ENCODE measurements around the gene PTPRU.

PTPRU gene

GRCh38 chr1:29284961-29285560, 48.7 kb downstream of the PTPRU start:
- TF ChIP-seq KLF9 (tag by site-specific recombination; IDR thresholded peaks at IDR 0.05; ENCODE audit: low read depth) (no peak), ZNF654 (tag by site-specific recombination; IDR thresholded peaks at IDR 0.05; ENCODE audit: low read depth) (no peak), ZSCAN23 (tag by site-specific recombination; IDR thresholded peaks at IDR 0.05) (no peak), ZNF398 (tag by site-specific recombination; IDR thresholded peaks at IDR 0.05) (no peak), ZFP41 (tag by site-specific recombination; IDR thresholded peaks at IDR 0.05; ENCODE audit: borderline replicate concordance) (no peak), ZNF16 (tag by site-specific recombination; IDR thresholded peaks at IDR 0.05; ENCODE audit: low read depth) (no peak), ZNF2 (tag by site-specific recombination; IDR thresholded peaks at IDR 0.05) (no peak), ZNF830 (tag by site-specific recombination; IDR thresholded peaks at IDR 0.05; ENCODE audit: low read depth) (no peak), ZNF362 (tag by site-specific recombination; IDR thresholded peaks at IDR 0.05) (no peak), ZNF623 (tag by site-specific recombination; IDR thresholded peaks at IDR 0.05) (no peak)
- TF ChIP-seq, protein P1, sequence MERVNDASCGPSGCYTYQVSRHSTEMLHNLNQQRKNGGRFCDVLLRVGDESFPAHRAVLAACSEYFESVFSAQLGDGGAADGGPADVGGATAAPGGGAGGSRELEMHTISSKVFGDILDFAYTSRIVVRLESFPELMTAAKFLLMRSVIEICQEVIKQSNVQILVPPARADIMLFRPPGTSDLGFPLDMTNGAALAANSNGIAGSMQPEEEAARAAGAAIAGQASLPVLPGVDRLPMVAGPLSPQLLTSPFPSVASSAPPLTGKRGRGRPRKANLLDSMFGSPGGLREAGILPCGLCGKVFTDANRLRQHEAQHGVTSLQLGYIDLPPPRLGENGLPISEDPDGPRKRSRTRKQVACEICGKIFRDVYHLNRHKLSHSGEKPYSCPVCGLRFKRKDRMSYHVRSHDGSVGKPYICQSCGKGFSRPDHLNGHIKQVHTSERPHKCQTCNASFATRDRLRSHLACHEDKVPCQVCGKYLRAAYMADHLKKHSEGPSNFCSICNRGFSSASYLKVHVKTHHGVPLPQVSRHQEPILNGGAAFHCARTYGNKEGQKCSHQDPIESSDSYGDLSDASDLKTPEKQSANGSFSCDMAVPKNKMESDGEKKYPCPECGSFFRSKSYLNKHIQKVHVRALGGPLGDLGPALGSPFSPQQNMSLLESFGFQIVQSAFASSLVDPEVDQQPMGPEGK (tag by site-specific recombination; IDR thresholded peaks at IDR 0.05): no peak
- TF ChIP-seq, protein P2, sequence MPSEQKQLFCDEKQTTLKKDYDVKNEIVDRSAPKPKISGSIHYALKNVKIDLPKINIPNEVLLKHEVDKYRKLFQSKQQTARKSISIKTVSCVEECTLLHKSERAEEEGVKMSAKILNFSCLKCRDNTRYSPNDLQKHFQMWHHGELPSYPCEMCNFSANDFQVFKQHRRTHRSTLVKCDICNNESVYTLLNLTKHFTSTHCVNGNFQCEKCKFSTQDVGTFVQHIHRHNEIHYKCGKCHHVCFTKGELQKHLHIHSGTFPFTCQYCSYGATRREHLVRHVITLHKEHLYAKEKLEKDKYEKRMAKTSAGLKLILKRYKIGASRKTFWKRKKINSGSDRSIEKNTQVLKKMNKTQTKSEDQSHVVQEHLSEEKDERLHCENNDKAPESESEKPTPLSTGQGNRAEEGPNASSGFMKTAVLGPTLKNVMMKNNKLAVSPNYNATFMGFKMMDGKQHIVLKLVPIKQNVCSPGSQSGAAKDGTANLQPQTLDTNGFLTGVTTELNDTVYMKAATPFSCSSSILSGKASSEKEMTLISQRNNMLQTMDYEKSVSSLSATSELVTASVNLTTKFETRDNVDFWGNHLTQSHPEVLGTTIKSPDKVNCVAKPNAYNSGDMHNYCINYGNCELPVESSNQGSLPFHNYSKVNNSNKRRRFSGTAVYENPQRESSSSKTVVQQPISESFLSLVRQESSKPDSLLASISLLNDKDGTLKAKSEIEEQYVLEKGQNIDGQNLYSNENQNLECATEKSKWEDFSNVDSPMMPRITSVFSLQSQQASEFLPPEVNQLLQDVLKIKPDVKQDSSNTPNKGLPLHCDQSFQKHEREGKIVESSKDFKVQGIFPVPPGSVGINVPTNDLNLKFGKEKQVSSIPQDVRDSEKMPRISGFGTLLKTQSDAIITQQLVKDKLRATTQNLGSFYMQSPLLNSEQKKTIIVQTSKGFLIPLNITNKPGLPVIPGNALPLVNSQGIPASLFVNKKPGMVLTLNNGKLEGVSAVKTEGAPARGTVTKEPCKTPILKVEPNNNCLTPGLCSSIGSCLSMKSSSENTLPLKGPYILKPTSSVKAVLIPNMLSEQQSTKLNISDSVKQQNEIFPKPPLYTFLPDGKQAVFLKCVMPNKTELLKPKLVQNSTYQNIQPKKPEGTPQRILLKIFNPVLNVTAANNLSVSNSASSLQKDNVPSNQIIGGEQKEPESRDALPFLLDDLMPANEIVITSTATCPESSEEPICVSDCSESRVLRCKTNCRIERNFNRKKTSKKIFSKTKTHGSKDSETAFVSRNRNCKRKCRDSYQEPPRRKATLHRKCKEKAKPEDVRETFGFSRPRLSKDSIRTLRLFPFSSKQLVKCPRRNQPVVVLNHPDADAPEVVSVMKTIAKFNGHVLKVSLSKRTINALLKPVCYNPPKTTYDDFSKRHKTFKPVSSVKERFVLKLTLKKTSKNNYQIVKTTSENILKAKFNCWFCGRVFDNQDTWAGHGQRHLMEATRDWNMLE (tag by site-specific recombination; conservative IDR thresholded peaks at IDR 0.05; ENCODE audit: low read depth): no peak
- H3K4me1 ChIP-seq (ENCODE audit: control insufficient read depth, insufficient read depth, low read length): no peaks in the 10 kb centered on the region
- ChIA-PET POLR2A (no interaction called here), CTCF (no interaction called here)
- H3K4me3 ChIP-seq (ENCODE audit: low read depth, low read length): no peak overlapping the region
- no peak overlapping the region for H3K27ac ChIP-seq (ENCODE audit: extremely low read depth, low read depth, low read length)
- H3K36me3 ChIP-seq (ENCODE audit: control insufficient read depth in 2 of 2, insufficient read depth in 1 of 2, low read length in 2 of 2): peaks cover 0 to 71% of the 10 kb centered on the region in 2 experiments; a peak in 1 of 3 replicates
- no peaks in the 10 kb centered on the region for H3K9me3 ChIP-seq (ENCODE audit: control insufficient read depth, insufficient read depth, low read depth, low read length)

DNA sequence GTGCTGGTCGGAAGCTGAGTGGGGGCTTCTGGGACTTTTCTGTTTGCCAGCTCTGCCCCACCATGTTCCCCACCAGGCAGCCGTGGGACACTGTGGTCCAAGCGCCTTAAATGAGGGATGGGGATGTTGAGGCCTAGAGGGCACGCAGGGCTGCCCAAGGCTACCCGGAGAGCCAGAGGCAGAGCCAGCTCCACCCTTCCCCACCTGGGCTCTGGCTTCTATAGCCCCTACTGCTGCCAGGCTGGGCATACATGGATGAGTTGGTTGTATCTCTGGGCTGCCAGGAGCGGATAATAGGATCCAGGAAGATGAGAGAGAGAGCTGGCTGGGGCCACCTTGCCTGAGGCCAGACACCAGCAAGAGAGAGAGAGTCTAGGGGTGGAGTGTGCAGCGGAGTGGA, 49.4 kb downstream of the PTPRU start:
- no peaks in the 10 kb centered on the region for H3K4me1 ChIP-seq (ENCODE audit: control insufficient read depth, insufficient read depth, low read length)
- TF ChIP-seq ZFP37 (tag by site-specific recombination; IDR thresholded peaks at IDR 0.05) (no peak), RBAK (tag by site-specific recombination; IDR thresholded peaks at IDR 0.05) (no peak), INSM2 (tag by site-specific recombination; IDR thresholded peaks at IDR 0.05) (no peak), ZNF600 (tag by site-specific recombination; IDR thresholded peaks at IDR 0.05) (no peak), ZNF623 (tag by site-specific recombination; IDR thresholded peaks at IDR 0.05) (no peak), KLF7 (tag by site-specific recombination; IDR thresholded peaks at IDR 0.05; ENCODE audit: borderline replicate concordance) (no peak), ZNF621 (tag by site-specific recombination; IDR thresholded peaks at IDR 0.05) (no peak), SCRT2 (tag by site-specific recombination; IDR thresholded peaks at IDR 0.05) (no peak), GFI1B (tag by site-specific recombination; IDR thresholded peaks at IDR 0.05) (no peak), ZSCAN18 (tag by site-specific recombination; IDR thresholded peaks at IDR 0.05) (no peak), ZFP69B (tag by site-specific recombination; IDR thresholded peaks at IDR 0.05) (no peak)

More for the DNA sequence above, 49.4 kb downstream of the PTPRU start:
- ChIA-PET POLR2A (no interaction called here), CTCF (no interaction called here)
- H3K36me3 ChIP-seq (ENCODE audit: control insufficient read depth in 2 of 2, insufficient read depth in 1 of 2, low read length in 2 of 2): peaks cover 0 to 67% of the 10 kb centered on the region in 2 experiments; a peak in 1 of 3 replicates
- H3K9me3 ChIP-seq (ENCODE audit: control insufficient read depth, insufficient read depth, low read depth, low read length): no peaks in the 10 kb centered on the region
- no peak overlapping the region for H3K27ac ChIP-seq (ENCODE audit: extremely low read depth, low read depth, low read length)
- no peak overlapping the region for H3K4me3 ChIP-seq (ENCODE audit: low read depth, low read length)
